Liver (tissue), 9 donors: ENCODE measurements around the gene FUCA2. TPM values are rescaled to one million over a fixed set of nuclear protein-coding genes. Genes with fewer than 3 reads are reported as not detected.

Source experiments
- DNase-seq: peaks from one replicate; pipeline ENCODE4 v3.0.0-alpha.2; 2017; ENCODE audit warnings: low spot score
- H3K27ac ChIP-seq, 2 donors: one replicate each; pipeline ENCODE4 v1.7.0; 2013; ENCODE audit warnings: inconsistent platforms in 2 of 2, low read length in 2 of 2, control low read depth in 1 of 2, low read depth in 1 of 2, mild to moderate bottlenecking in 1 of 2
- H3K27me3 ChIP-seq, 4 donors: one replicate each; pipeline versions ENCODE4 v1.6.1 to v1.7.0; 2013; ENCODE audit warnings: low read length in 3 of 4, inconsistent platforms in 1 of 4, mild to moderate bottlenecking in 1 of 4, moderate library complexity in 1 of 4; ENCODE audit not compliant: control insufficient read depth in 4 of 4, insufficient read depth in 4 of 4
- H3K36me3 ChIP-seq, 4 donors: one replicate each; pipeline versions ENCODE4 v1.6.1 to v1.7.0; 2013; ENCODE audit warnings: low read length in 3 of 4, mild to moderate bottlenecking in 3 of 4, low read depth in 1 of 4, moderate library complexity in 1 of 4; ENCODE audit not compliant: control insufficient read depth in 4 of 4, insufficient read depth in 3 of 4
- H3K4me1 ChIP-seq, 4 donors: one replicate each; pipeline versions ENCODE4 v1.6.1 to v1.7.0; 2013; ENCODE audit warnings: low read length in 3 of 4, mild to moderate bottlenecking in 3 of 4, moderate library complexity in 1 of 4; ENCODE audit not compliant: control insufficient read depth in 4 of 4, insufficient read depth in 4 of 4
- H3K4me3 ChIP-seq, 3 donors: one replicate each; pipeline versions ENCODE4 v1.6.1 to v1.7.0; 2013; ENCODE audit warnings: low read length in 3 of 3, control low read depth in 1 of 3, low read depth in 1 of 3, mild to moderate bottlenecking in 1 of 3
- H3K9ac ChIP-seq, 2 donors: one replicate each; pipeline ENCODE4 v1.7.0; 2013; ENCODE audit warnings: low read length in 2 of 2, mild to moderate bottlenecking in 2 of 2, moderate library complexity in 2 of 2, control low read depth in 1 of 2, low read depth in 1 of 2
- H3K9me3 ChIP-seq, 4 donors: one replicate each; pipeline versions ENCODE4 v1.6.1 to v1.7.0; 2013; ENCODE audit warnings: low read length in 3 of 4; ENCODE audit not compliant: control insufficient read depth in 4 of 4
- EGR1 ChIP-seq, 2 donors: IDR thresholded peaks; 2 replicates each; pipeline ENCODE4 v1.6.1; 2016 to 2018; ENCODE audit warnings: antibody characterized with exemption in 2 of 2, low read depth in 2 of 2
- FOXA2 ChIP-seq: IDR thresholded peaks from 2 replicates; pipeline ENCODE4 v1.6.1; 2016; ENCODE audit warnings: antibody characterized with exemption
- HNF4G ChIP-seq: IDR thresholded peaks from 2 replicates; pipeline ENCODE4 v1.6.1; 2016; ENCODE audit warnings: antibody characterized with exemption
- JUND ChIP-seq, 2 donors: IDR thresholded peaks; 2 replicates each; pipeline ENCODE4 v1.6.1; 2016; ENCODE audit warnings: antibody characterized with exemption in 2 of 2
- NR2F2 ChIP-seq: IDR thresholded peaks from 2 replicates; pipeline ENCODE4 v1.6.1; 2016; ENCODE audit warnings: antibody characterized with exemption
- RAD21 ChIP-seq, 2 donors: IDR thresholded peaks; 2 replicates each; pipeline ENCODE4 v1.6.1; 2016; ENCODE audit warnings: antibody characterized with exemption in 2 of 2, mild to moderate bottlenecking in 2 of 2
- RXRA ChIP-seq, 2 donors: IDR thresholded peaks; 2 replicates each; pipeline ENCODE4 v1.6.1; 2017 to 2018; ENCODE audit warnings: antibody characterized with exemption in 2 of 2, mild to moderate bottlenecking in 1 of 2
- SP1 ChIP-seq: IDR thresholded peaks from 2 replicates; pipeline ENCODE4 v1.6.1; 2018; ENCODE audit warnings: antibody characterized with exemption, mild to moderate bottlenecking
- TAF1 ChIP-seq: conservative IDR thresholded peaks from 2 replicates; pipeline ENCODE4 v1.6.1; 2016; ENCODE audit warnings: antibody characterized with exemption, mild to moderate bottlenecking
- WGBS: extraction: QIAGEN DNeasy Blood & Tissue Kit; methylation state at CpG from one replicate; pipeline ENCODE4 v1.1.7; 2013; 5-methylcytosine and 5-hydroxymethylcytosine counted together
- polyA plus RNA-seq, 2 donors: library from polyadenylated mRNA; stranded (reverse) in 1 of 2; unstranded in 1 of 2; fragments of 200-250 nt in 1 of 2; fragments of >200 nt in 1 of 2; fragmentation: Nextera tagmentation in 1 of 2; extraction: Ambion mirVana in 1 of 2; gene quantifications; one replicate each; pipeline versions ENCODE4 v1.2.1 to v1.2.3, GENCODE V29; 2013 to 2015
- total RNA-seq, 2 donors: library from RNA; depleted of rRNA; stranded (reverse); fragments of >200 nt; gene quantifications; one replicate each; pipeline ENCODE4 v1.2.3, GENCODE V29; 2014
- TF ChIP-seq, protein P1 (sequence below): fragments of 150-350 bp; IDR thresholded peaks from 2 replicates; pipeline ENCODE4 v1.5.1; 2017; ENCODE audit warnings: improper control_type of control experiment, low read depth, low read length; ENCODE audit not compliant: missing input control
- TF ChIP-seq, protein P2 (sequence below): IDR thresholded peaks from 2 replicates; pipeline ENCODE4 v1.6.1; 2016; ENCODE audit warnings: antibody characterized with exemption, mild to moderate bottlenecking
- TF ChIP-seq, protein P3 (sequence below): IDR thresholded peaks from 2 replicates; pipeline ENCODE4 v1.6.1; 2016; ENCODE audit warnings: antibody characterized with exemption
- TF ChIP-seq, protein P4 (sequence below): IDR thresholded peaks from 2 replicates; pipeline ENCODE4 v1.6.1; 2016; ENCODE audit warnings: antibody characterized with exemption
- donor health status: healthy.
- donor health status: healthy.
- donor health status: healthy.
- donor health status: healthy.
- donor health status: healthy.

Gene FUCA2
- total and polyA plus RNA-seq, 4 donors, result 22.4 to 44.5 (median 35.1) TPM

DNA sequence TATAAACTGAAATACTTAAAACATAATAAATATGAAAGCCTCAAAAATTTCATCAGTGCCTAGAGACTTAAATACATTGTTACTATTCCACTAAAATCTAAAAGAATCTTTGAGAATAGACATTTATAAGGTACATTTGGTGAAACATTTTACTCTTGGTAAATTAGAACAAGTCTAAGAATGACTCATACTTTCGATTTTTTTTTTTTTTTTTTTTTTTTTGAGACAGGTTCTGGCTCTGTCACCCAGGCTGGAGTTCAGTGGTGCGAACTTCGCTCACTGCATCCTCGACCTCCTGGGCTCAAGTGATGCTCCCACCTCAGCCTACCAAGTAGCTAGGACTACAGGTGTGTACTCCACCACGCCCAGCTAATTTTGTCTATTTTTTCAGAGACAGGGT, 6.4 kb downstream of the FUCA2 start:
- H3K9ac ChIP-seq, result no peak overlapping the region
- no peaks in the 10 kb centered on the region for H3K27me3 ChIP-seq
- 92% methylated on average over 5 of the region's 5 CpGs for WGBS
- no peaks in the 10 kb centered on the region for H3K4me1 ChIP-seq
- TF ChIP-seq JUND (IDR thresholded peaks at IDR 0.05), result no peak
- TF ChIP-seq RXRA (IDR thresholded peaks at IDR 0.05), result no peak
- no peak for TF ChIP-seq RAD21 (IDR thresholded peaks at IDR 0.05)
- no peak for TF ChIP-seq FOXA2
- TF ChIP-seq, protein P1, sequence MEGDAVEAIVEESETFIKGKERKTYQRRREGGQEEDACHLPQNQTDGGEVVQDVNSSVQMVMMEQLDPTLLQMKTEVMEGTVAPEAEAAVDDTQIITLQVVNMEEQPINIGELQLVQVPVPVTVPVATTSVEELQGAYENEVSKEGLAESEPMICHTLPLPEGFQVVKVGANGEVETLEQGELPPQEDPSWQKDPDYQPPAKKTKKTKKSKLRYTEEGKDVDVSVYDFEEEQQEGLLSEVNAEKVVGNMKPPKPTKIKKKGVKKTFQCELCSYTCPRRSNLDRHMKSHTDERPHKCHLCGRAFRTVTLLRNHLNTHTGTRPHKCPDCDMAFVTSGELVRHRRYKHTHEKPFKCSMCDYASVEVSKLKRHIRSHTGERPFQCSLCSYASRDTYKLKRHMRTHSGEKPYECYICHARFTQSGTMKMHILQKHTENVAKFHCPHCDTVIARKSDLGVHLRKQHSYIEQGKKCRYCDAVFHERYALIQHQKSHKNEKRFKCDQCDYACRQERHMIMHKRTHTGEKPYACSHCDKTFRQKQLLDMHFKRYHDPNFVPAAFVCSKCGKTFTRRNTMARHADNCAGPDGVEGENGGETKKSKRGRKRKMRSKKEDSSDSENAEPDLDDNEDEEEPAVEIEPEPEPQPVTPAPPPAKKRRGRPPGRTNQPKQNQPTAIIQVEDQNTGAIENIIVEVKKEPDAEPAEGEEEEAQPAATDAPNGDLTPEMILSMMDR, result no peak
- H3K36me3 ChIP-seq, result peaks cover 0 to 18% (median 11%) of the 10 kb centered on the region in 4 donors
- no peak overlapping the region for H3K27ac ChIP-seq
- DNase-seq, result no peak
- H3K9me3 ChIP-seq, result no peaks in the 10 kb centered on the region
- no peak overlapping the region for H3K4me3 ChIP-seq

DNA sequence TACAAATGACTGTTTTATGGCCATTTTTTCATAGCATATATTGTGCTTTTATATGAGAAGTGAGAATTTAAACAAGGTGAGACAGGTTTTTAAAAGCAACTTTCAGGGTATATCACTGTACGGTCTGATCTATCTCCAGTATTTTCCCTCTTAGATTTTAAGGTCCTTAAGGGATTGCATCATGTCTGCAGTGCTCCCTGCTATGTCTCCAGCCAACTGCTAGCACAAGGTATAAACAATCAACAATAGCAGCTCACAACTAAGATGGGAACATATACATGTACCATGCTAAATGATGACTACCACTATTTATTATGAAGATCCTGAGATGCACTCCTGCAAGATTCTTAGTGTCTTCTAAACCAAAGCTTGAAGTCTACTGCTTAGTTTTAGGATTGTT, 7.2 kb downstream of the FUCA2 start:
- Histone ChIP-seq H3K27me3 (no peaks in the 10 kb centered on the region), H3K36me3 (peaks cover 0 to 18% (median 11%) of the 10 kb centered on the region in 4 donors), H3K27ac (no peak overlapping the region), H3K4me3 (no peak overlapping the region), H3K4me1 (no peaks in the 10 kb centered on the region), H3K9ac (no peak overlapping the region), H3K9me3 (no peaks in the 10 kb centered on the region)
- 97% methylated on average over 1 of the region's 1 CpG for WGBS
- TF ChIP-seq, protein P2, sequence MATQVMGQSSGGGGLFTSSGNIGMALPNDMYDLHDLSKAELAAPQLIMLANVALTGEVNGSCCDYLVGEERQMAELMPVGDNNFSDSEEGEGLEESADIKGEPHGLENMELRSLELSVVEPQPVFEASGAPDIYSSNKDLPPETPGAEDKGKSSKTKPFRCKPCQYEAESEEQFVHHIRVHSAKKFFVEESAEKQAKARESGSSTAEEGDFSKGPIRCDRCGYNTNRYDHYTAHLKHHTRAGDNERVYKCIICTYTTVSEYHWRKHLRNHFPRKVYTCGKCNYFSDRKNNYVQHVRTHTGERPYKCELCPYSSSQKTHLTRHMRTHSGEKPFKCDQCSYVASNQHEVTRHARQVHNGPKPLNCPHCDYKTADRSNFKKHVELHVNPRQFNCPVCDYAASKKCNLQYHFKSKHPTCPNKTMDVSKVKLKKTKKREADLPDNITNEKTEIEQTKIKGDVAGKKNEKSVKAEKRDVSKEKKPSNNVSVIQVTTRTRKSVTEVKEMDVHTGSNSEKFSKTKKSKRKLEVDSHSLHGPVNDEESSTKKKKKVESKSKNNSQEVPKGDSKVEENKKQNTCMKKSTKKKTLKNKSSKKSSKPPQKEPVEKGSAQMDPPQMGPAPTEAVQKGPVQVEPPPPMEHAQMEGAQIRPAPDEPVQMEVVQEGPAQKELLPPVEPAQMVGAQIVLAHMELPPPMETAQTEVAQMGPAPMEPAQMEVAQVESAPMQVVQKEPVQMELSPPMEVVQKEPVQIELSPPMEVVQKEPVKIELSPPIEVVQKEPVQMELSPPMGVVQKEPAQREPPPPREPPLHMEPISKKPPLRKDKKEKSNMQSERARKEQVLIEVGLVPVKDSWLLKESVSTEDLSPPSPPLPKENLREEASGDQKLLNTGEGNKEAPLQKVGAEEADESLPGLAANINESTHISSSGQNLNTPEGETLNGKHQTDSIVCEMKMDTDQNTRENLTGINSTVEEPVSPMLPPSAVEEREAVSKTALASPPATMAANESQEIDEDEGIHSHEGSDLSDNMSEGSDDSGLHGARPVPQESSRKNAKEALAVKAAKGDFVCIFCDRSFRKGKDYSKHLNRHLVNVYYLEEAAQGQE, result no peak
- TF ChIP-seq HNF4G (no peak), SP1 (no peak), EGR1 (IDR thresholded peaks at IDR 0.05; ENCODE audit: low read depth in 2 of 2) (no peak), FOXA2 (no peak), NR2F2 (no peak), TAF1 (no peak)
- TF ChIP-seq, protein P3, sequence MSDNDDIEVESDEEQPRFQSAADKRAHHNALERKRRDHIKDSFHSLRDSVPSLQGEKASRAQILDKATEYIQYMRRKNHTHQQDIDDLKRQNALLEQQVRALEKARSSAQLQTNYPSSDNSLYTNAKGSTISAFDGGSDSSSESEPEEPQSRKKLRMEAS, result no peak
- TF ChIP-seq, protein P4, sequence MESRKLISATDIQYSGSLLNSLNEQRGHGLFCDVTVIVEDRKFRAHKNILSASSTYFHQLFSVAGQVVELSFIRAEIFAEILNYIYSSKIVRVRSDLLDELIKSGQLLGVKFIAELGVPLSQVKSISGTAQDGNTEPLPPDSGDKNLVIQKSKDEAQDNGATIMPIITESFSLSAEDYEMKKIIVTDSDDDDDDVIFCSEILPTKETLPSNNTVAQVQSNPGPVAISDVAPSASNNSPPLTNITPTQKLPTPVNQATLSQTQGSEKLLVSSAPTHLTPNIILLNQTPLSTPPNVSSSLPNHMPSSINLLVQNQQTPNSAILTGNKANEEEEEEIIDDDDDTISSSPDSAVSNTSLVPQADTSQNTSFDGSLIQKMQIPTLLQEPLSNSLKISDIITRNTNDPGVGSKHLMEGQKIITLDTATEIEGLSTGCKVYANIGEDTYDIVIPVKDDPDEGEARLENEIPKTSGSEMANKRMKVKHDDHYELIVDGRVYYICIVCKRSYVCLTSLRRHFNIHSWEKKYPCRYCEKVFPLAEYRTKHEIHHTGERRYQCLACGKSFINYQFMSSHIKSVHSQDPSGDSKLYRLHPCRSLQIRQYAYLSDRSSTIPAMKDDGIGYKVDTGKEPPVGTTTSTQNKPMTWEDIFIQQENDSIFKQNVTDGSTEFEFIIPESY, result no peak
- no peak for DNase-seq
